Measurements from ENCODE around the gene WIPF3. TPM values are rescaled to one million over a fixed set of nuclear protein-coding genes. Genes with fewer than 3 reads are reported as not detected.

Gene WIPF3
- total RNA-seq, 1 donor from 2014 or later: not detected

GRCh38 chr7:29891766-29892165 lies 85.5 kb downstream of the WIPF3 start:
- intact Hi-C loops (cut with micrococcal nuclease): no loop called here
- H3K4me3 Mint-ChIP-seq (ENCODE audit: low read depth): no peak overlapping the region
- DNase-seq (ENCODE audit: low spot score): no peak
- no peaks in the 10 kb centered on the region for H3K9me3 Mint-ChIP-seq
- H3K27ac Mint-ChIP-seq: no peak overlapping the region
- H3K36me3 Mint-ChIP-seq (ENCODE audit: low read depth): no peaks in the 10 kb centered on the region
- peaks cover 2% of the 10 kb centered on the region for H3K27me3 Mint-ChIP-seq (ENCODE audit: low read depth)
- no peaks in the 10 kb centered on the region for H3K4me1 Mint-ChIP-seq (ENCODE audit: low read depth)

- Mint-ChIP-seq H3K9me3 (no peaks in the 10 kb centered on the region), H3K27ac (no peak overlapping the region)
Observed at GRCh38 chr7:29892231-29892630, 85.9 kb downstream of the WIPF3 start.

DNA sequence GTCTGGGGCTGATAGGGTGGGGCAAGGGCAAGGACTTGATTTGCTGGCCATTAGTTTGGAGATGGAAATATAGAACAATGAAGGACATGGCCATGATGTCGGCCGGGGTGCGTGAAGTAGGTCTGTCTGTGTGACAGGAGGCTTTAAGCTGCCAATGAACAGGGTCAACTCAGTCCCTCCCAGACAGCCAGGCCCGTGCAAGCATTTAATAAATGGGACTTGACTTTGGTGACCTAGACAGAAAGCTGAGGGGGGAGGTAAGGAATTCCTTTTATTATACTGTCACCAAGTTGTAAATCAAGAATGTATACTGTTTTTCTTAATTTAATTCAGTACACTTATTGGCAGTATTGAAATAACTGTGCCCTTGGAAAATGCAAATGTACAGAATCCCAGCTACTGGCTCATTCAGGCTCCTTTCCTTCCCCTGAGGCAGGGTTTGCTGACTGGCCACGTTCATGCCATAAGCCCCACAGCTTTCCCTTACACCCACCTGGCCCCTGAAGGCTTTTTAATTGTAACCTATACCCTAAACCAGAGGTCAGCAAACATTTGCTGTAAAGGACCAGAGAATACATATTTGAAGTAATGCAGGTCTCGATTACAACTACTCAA lies 87.2 kb downstream of the WIPF3 start:
- Mint-ChIP-seq H3K4me3 (ENCODE audit: low read depth) (no peak overlapping the region), H3K27ac (no peak overlapping the region), H3K9me3 (no peaks in the 10 kb centered on the region), H3K4me1 (ENCODE audit: low read depth) (no peaks in the 10 kb centered on the region), H3K36me3 (ENCODE audit: low read depth) (no peaks in the 10 kb centered on the region), H3K27me3 (ENCODE audit: low read depth) (peaks cover 8% of the 10 kb centered on the region)
- no peak for DNase-seq (ENCODE audit: low spot score)
- intact Hi-C loops (cut with micrococcal nuclease): no loop called here

More at GRCh38 chr7:29892231-29892630, 85.9 kb downstream of the WIPF3 start:
- no peak overlapping the region for H3K4me3 Mint-ChIP-seq (ENCODE audit: low read depth)
- intact Hi-C loops (cut with micrococcal nuclease): no loop called here
- H3K27me3 Mint-ChIP-seq (ENCODE audit: low read depth): peaks cover 2% of the 10 kb centered on the region
- H3K36me3 Mint-ChIP-seq (ENCODE audit: low read depth): no peaks in the 10 kb centered on the region
- no peak for DNase-seq (ENCODE audit: low spot score)
- H3K4me1 Mint-ChIP-seq (ENCODE audit: low read depth): no peaks in the 10 kb centered on the region

GRCh38 chr7:29894256-29894655 lies 87.9 kb downstream of the WIPF3 start:
- intact Hi-C loops (cut with micrococcal nuclease): no loop called here
- H3K27me3 Mint-ChIP-seq (ENCODE audit: low read depth): peaks cover 9% of the 10 kb centered on the region
- no peak overlapping the region for H3K27ac Mint-ChIP-seq
- no peak for DNase-seq (ENCODE audit: low spot score)
- no peaks in the 10 kb centered on the region for H3K36me3 Mint-ChIP-seq (ENCODE audit: low read depth)
- no peaks in the 10 kb centered on the region for H3K9me3 Mint-ChIP-seq
- H3K4me1 Mint-ChIP-seq (ENCODE audit: low read depth): no peaks in the 10 kb centered on the region
- no peak overlapping the region for H3K4me3 Mint-ChIP-seq (ENCODE audit: low read depth)

- intact Hi-C loops (cut with micrococcal nuclease): no loop called here
- no peak for DNase-seq (ENCODE audit: low spot score)
- Mint-ChIP-seq H3K27me3 (ENCODE audit: low read depth) (peaks cover 9% of the 10 kb centered on the region), H3K36me3 (ENCODE audit: low read depth) (no peaks in the 10 kb centered on the region), H3K4me3 (ENCODE audit: low read depth) (no peak overlapping the region), H3K9me3 (no peaks in the 10 kb centered on the region), H3K4me1 (ENCODE audit: low read depth) (no peaks in the 10 kb centered on the region), H3K27ac (no peak overlapping the region)
Observed at GRCh38 chr7:29895559-29895958, 89.3 kb downstream of the WIPF3 start.

DNA sequence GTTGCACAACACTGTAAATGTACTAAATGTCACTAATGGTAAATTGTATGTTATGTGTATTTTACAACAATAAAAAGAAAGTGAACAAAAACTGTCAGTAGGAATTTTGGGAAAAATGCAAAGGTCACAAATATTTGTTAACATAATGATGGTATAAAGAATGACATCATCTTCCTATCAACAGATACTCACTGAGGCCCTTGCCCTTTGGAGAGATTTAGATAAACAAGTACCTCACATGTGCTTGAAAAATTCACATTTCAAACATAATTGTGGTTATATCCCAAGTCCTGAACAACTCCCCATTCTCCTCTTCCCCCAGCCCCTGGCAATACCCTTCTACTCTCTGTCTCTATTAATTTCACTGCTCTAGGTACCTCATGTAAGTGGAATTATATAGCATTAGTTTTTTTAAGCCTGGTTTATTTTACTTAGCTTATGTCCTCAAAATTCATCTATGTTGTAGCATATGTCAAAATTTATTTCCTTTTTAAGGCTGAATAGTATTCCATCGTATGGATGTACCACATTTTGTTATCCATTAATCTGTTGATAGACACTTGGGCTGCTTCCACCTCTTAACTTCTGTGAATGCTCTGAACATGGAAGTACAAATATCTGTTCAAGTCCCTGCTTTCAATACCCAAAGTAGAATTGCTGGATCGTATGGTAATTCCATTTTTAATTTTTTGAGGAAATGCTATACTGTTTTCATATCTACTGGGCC lies 90.5 kb downstream of the WIPF3 start:
- H3K4me3 Mint-ChIP-seq (ENCODE audit: low read depth): no peak overlapping the region

GRCh38 chr7:29898301-29898700 lies 92.0 kb downstream of the WIPF3 start:
- intact Hi-C loops (cut with micrococcal nuclease): no loop called here
- Mint-ChIP-seq H3K27ac (no peak overlapping the region), H3K4me1 (ENCODE audit: low read depth) (no peaks in the 10 kb centered on the region), H3K27me3 (ENCODE audit: low read depth) (peaks cover 9% of the 10 kb centered on the region), H3K4me3 (ENCODE audit: low read depth) (no peak overlapping the region), H3K9me3 (no peaks in the 10 kb centered on the region), H3K36me3 (ENCODE audit: low read depth) (no peaks in the 10 kb centered on the region)
- DNase-seq (ENCODE audit: low spot score): no peak

More for the DNA sequence above, 90.5 kb downstream of the WIPF3 start:
- Mint-ChIP-seq H3K4me1 (ENCODE audit: low read depth) (no peaks in the 10 kb centered on the region), H3K27me3 (ENCODE audit: low read depth) (peaks cover 9% of the 10 kb centered on the region), H3K27ac (no peak overlapping the region), H3K36me3 (ENCODE audit: low read depth) (no peaks in the 10 kb centered on the region), H3K9me3 (no peaks in the 10 kb centered on the region)
- intact Hi-C loops (cut with micrococcal nuclease): no loop called here
- no peak for DNase-seq (ENCODE audit: low spot score)

DNA sequence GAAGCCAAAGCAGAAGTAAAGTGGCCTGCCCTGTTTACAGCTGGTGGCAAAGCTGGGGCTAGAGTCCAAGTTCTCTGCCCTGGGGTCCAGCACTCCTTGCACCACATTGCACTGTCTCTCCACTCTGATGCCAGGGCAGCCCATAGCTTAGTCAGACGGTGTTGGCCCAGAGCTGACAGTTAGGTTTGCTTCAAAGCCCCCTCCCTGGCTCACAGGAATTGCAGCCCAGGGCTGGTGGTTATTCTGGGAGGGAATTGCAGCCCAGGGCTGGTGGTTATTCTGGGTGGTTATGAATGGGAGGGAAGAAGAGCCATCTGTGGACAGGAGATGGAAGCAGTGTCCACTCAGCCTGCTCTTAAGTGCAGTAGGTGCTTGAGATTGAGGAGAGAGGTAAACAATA lies 94.4 kb downstream of the WIPF3 start:
- no peak for DNase-seq (ENCODE audit: low spot score)
- Mint-ChIP-seq H3K27ac (no peak overlapping the region), H3K4me3 (ENCODE audit: low read depth) (no peak overlapping the region), H3K27me3 (ENCODE audit: low read depth) (peaks cover 12% of the 10 kb centered on the region), H3K36me3 (ENCODE audit: low read depth) (peaks cover 1% of the 10 kb centered on the region), H3K9me3 (peaks cover 8% of the 10 kb centered on the region), H3K4me1 (ENCODE audit: low read depth) (no peaks in the 10 kb centered on the region)
- intact Hi-C loops (cut with micrococcal nuclease): no loop called here

GRCh38 chr7:29906200-29907022 lies 100.1 kb downstream of the WIPF3 start:
- Mint-ChIP-seq H3K36me3 (ENCODE audit: low read depth) (peaks cover 8% of the 10 kb centered on the region), H3K4me3 (ENCODE audit: low read depth) (no peak overlapping the region), H3K4me1 (ENCODE audit: low read depth) (no peaks in the 10 kb centered on the region), H3K27me3 (ENCODE audit: low read depth) (peaks cover 4% of the 10 kb centered on the region), H3K27ac (no peak overlapping the region), H3K9me3 (peaks cover 27% of the 10 kb centered on the region)
- DNase-seq (ENCODE audit: low spot score): no peak
- intact Hi-C loops (cut with micrococcal nuclease): no loop called here

DNA sequence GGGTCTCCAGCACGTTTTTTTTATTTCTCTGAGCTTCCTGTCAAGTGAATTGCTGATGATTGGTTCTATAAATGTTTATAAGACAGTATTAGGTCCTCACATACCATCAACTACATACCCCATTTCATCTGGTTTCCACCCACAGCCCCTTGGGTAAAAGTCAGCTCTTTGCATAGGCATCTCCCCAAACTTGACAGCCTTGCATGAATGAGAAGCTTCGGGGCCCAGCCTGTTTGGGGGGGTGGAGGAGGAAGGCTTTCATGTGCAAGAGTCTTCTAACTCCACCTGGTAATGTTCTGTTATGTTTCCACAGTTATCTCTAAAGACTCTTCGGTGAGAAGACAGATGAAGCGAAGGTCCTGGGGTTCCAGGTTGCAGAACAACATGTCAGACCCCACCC lies 107.9 kb downstream of the WIPF3 start:
- DNase-seq (ENCODE audit: low spot score): no peak
- Mint-ChIP-seq H3K27ac (no peak overlapping the region), H3K4me1 (ENCODE audit: low read depth) (no peaks in the 10 kb centered on the region), H3K4me3 (ENCODE audit: low read depth) (no peak overlapping the region), H3K27me3 (ENCODE audit: low read depth) (peaks cover 3% of the 10 kb centered on the region), H3K36me3 (ENCODE audit: low read depth) (no peaks in the 10 kb centered on the region), H3K9me3 (no peaks in the 10 kb centered on the region)
- intact Hi-C loops (cut with micrococcal nuclease): no loop called here

DNA sequence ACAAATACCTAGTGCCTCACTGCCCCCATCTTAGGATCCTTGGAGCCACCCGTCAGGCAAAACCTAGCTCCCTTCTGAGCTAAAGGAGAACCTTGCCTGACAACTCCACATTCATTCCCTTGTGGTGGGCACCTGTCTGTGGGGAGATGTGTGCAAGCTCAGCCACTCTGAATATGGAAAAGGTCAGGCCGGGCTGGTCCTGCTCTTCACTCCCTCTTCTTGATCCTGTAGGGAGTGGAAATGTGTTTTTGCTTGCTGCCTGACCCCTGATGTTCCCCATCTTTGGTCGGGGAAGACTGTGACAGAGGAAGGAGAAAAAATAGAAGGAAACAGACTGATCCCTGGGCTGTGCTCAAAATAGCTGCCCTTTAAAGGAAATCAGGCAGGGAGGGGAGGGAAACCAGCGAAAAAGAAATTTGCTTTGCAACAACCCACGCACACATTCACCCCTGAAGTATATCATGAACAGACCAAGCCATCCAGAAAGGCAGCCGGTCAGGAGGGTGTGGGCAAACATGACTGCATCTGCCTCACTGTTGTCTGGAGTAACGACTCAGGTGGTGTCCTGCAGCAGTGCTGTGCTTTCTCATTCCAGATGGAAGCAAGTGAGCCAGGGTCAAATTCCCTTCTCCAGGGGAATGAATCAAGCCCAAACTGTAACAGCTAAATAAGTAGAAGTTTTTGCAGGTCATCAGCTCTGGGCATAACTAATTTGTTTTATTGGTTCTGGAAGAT lies 109.3 kb downstream of the WIPF3 start:
- DNase-seq (ENCODE audit: low spot score): no peak
- Mint-ChIP-seq H3K4me3 (ENCODE audit: low read depth) (no peak overlapping the region), H3K27ac (no peak overlapping the region), H3K9me3 (no peaks in the 10 kb centered on the region), H3K27me3 (ENCODE audit: low read depth) (peaks cover 3% of the 10 kb centered on the region), H3K36me3 (ENCODE audit: low read depth) (no peaks in the 10 kb centered on the region), H3K4me1 (ENCODE audit: low read depth) (no peaks in the 10 kb centered on the region)
- intact Hi-C loops (cut with micrococcal nuclease): no loop called here

- no peaks in the 10 kb centered on the region for H3K4me1 Mint-ChIP-seq (ENCODE audit: low read depth)
- H3K27me3 Mint-ChIP-seq (ENCODE audit: low read depth): peaks cover 3% of the 10 kb centered on the region
- intact Hi-C loops (cut with micrococcal nuclease): no loop called here
- H3K27ac Mint-ChIP-seq: no peak overlapping the region
- H3K36me3 Mint-ChIP-seq (ENCODE audit: low read depth): no peaks in the 10 kb centered on the region
- no peak overlapping the region for H3K4me3 Mint-ChIP-seq (ENCODE audit: low read depth)
- DNase-seq (ENCODE audit: low spot score): no peak
- no peaks in the 10 kb centered on the region for H3K9me3 Mint-ChIP-seq
Observed at GRCh38 chr7:29917641-29918040, 111.3 kb downstream of the WIPF3 start.

Data from activated T-helper 2 cell treated with anti-CD3 and anti-CD28 coated beads, Interferon-gamma antibody, Interleukin-2, Interleukin-4, amounts not matched to agents 10 μg/mL and 5 μg/mL and 100 μg/mL, durations not matched to agents 14 hours and 24 hours and 36 hours (primary cell).